Natural killer cell (primary cell): ENCODE measurements around the gene MAST4. TPM values are rescaled to one million over a fixed set of nuclear protein-coding genes. Genes with fewer than 3 reads are reported as not detected.

Experiments
- ATAC-seq, 3 donors: fragments of 150-1000 bp in 2 of 3; fragments of 200-7000 bp in 1 of 3; cut with Tn5 transposase; 1 replicate in 1 of 3; 2 replicates in 2 of 3; pipeline ENCODE4 v1.10.0; 2021; ENCODE audit warnings: mild to moderate bottlenecking in 2 of 3, moderate library complexity in 2 of 3
- DNase-seq, 2 donors: peaks; one replicate each; pipeline versions ENCODE4 v3.0.0 to v3.0.0-alpha.2; 2013 to 2021; ENCODE audit warnings: mixed read lengths in 1 of 2
- H3K27ac ChIP-seq: one replicate; pipeline ENCODE4 v1.5.1; 2013; ENCODE audit warnings: mild to moderate bottlenecking, low read length
- H3K27me3 ChIP-seq: one replicate; pipeline ENCODE4 v1.6.1; 2013; ENCODE audit warnings: low read length; ENCODE audit not compliant: control insufficient read depth, insufficient read depth
- H3K36me3 ChIP-seq: one replicate; pipeline ENCODE4 v1.6.1; 2013; ENCODE audit warnings: low read length; ENCODE audit not compliant: control insufficient read depth, insufficient read depth
- H3K4me1 ChIP-seq: one replicate; pipeline ENCODE4 v1.6.1; 2013; ENCODE audit warnings: low read length; ENCODE audit not compliant: control insufficient read depth, insufficient read depth
- H3K4me3 ChIP-seq: one replicate; pipeline ENCODE4 v1.5.1; 2013; ENCODE audit warnings: low read length
- H3K9me3 ChIP-seq: one replicate; pipeline ENCODE4 v1.6.1; 2013; ENCODE audit warnings: low read length; ENCODE audit not compliant: control insufficient read depth, insufficient read depth
- H3K27ac Mint-ChIP-seq, 2 donors: one replicate each; pipeline ENCODE4 v1.8.0; 2022; ENCODE audit warnings: mild to moderate bottlenecking in 2 of 2, mixed read lengths in 2 of 2, moderate library complexity in 1 of 2
- H3K27me3 Mint-ChIP-seq, 2 donors: one replicate each; pipeline ENCODE4 v1.8.0; 2022; ENCODE audit warnings: low read depth in 2 of 2, mixed read lengths in 2 of 2
- H3K36me3 Mint-ChIP-seq: one replicate; pipeline ENCODE4 v1.8.0; 2022; ENCODE audit warnings: mixed read lengths
- H3K4me1 Mint-ChIP-seq, 2 donors: one replicate each; pipeline ENCODE4 v1.8.0; 2022; ENCODE audit warnings: mixed read lengths in 2 of 2
- H3K4me3 Mint-ChIP-seq: one replicate; pipeline ENCODE4 v1.8.0; 2022; ENCODE audit warnings: mild to moderate bottlenecking, moderate library complexity, mixed read lengths
- H3K9me3 Mint-ChIP-seq, 2 donors: one replicate each; pipeline ENCODE4 v1.8.0; 2022; ENCODE audit warnings: mixed read lengths in 2 of 2
- WGBS: methylation state at CpG from one replicate; pipeline ENCODE4 v1.1.7; 2013; ENCODE audit warnings: missing lambda C conversion rate; ENCODE audit not compliant: insufficient coverage; 5-methylcytosine and 5-hydroxymethylcytosine counted together
- intact Hi-C: fragments of 100-400 bp; cut with micrococcal nuclease; formaldehyde crosslinking; loops from one replicate; pipeline ENCODE4 v1.14.2; 2022
- total RNA-seq, 4 donors: library from RNA; stranded (reverse); fragments of 120-200 nt in 1 of 4; gene quantifications; one replicate each; pipeline versions ENCODE4 v1.2.3 to v1.2.4, GENCODE V29; 2013 to 2022
- TF ChIP-seq, protein P1 (sequence below): fragments of 200-600 bp; IDR thresholded peaks from one replicate; pipeline ENCODE4 v1.8.0; 2022; ENCODE audit warnings: antibody characterized with exemption

The MAST4 gene
- total RNA-seq, 3 donors from 2014 or later (not counting 1 experiment from before 2014, with no cell fraction given) = 6.5 to 14.1 (median 12.7) TPM

DNA sequence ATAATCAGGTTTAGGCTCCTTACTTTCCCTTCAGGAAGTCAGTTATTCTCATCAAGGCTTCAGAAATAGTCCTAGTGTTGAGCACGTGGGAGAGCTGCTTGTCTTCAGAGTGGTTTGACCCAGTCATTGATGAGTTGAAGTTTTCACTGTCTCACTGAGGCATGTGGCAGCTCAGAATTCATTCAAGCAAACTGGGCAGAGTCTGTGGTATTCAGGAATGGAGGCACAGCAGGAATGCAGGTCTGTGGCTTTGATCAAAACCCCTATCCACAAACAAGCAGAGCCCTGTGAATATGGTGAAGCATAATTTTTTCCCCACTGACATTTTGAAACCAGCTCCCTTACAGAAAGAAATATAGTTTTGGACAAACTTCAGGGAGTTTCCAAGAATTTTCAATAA is 393.1 kb downstream of the MAST4 start:
- TF ChIP-seq, protein P1, sequence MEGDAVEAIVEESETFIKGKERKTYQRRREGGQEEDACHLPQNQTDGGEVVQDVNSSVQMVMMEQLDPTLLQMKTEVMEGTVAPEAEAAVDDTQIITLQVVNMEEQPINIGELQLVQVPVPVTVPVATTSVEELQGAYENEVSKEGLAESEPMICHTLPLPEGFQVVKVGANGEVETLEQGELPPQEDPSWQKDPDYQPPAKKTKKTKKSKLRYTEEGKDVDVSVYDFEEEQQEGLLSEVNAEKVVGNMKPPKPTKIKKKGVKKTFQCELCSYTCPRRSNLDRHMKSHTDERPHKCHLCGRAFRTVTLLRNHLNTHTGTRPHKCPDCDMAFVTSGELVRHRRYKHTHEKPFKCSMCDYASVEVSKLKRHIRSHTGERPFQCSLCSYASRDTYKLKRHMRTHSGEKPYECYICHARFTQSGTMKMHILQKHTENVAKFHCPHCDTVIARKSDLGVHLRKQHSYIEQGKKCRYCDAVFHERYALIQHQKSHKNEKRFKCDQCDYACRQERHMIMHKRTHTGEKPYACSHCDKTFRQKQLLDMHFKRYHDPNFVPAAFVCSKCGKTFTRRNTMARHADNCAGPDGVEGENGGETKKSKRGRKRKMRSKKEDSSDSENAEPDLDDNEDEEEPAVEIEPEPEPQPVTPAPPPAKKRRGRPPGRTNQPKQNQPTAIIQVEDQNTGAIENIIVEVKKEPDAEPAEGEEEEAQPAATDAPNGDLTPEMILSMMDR = no peak
- 0% methylated on average over 1 of the region's 1 CpG for WGBS
- H3K27me3 ChIP-seq = no peaks in the 10 kb centered on the region
- no peaks in the 10 kb centered on the region for H3K36me3 ChIP-seq
- H3K4me1 ChIP-seq = no peaks in the 10 kb centered on the region
- H3K27ac ChIP-seq = no peak overlapping the region
- intact Hi-C loops = no loop called here
- no peaks in the 10 kb centered on the region for H3K9me3 Mint-ChIP-seq
- no peak overlapping the region for H3K4me3 Mint-ChIP-seq
- H3K36me3 Mint-ChIP-seq = no peaks in the 10 kb centered on the region
- DNase-seq (no peak), ATAC-seq (no peak)
- H3K27me3 Mint-ChIP-seq = peaks cover 5 to 15% of the 10 kb centered on the region in 2 donors
- no peaks in the 10 kb centered on the region for H3K4me1 Mint-ChIP-seq
- H3K4me3 ChIP-seq = no peak overlapping the region
- H3K27ac Mint-ChIP-seq = no peak overlapping the region
- H3K9me3 ChIP-seq = no peaks in the 10 kb centered on the region

DNA sequence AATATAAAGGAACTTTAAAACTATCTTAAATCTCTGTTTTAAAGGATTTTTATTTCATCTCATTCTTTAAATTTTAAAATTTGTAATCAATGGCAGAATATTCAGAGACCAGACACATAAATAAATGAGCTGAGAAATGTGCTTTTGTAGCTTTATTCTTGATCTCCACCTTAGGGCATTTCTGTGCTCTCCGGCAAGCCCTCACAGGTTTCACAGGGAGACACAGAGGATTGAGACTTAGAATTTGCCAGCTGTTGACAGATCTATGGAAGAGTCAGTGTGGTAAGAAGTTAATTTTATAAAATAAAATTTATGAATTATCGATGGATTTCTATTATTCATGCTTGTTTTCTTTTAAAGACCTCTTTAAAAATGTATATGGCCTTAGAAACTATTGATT is 393.6 kb downstream of the MAST4 start:
- H3K36me3 Mint-ChIP-seq = no peaks in the 10 kb centered on the region
- H3K4me3 ChIP-seq = no peak overlapping the region
- DNase-seq (no peak), ATAC-seq (no peak)
- H3K9me3 Mint-ChIP-seq = no peaks in the 10 kb centered on the region
- 100% methylated on average over 1 of the region's 2 CpGs for WGBS
- no peaks in the 10 kb centered on the region for H3K36me3 ChIP-seq
- no peaks in the 10 kb centered on the region for H3K4me1 ChIP-seq
- TF ChIP-seq, protein P1 = no peak
- intact Hi-C loops = no loop called here
- no peaks in the 10 kb centered on the region for H3K4me1 Mint-ChIP-seq
- no peaks in the 10 kb centered on the region for H3K27me3 ChIP-seq
- H3K27me3 Mint-ChIP-seq = peaks cover 9 to 11% of the 10 kb centered on the region in 2 donors
- H3K27ac Mint-ChIP-seq = no peak overlapping the region
- H3K27ac ChIP-seq = no peak overlapping the region
- no peak overlapping the region for H3K4me3 Mint-ChIP-seq
- no peaks in the 10 kb centered on the region for H3K9me3 ChIP-seq

GRCh38 chr5:66991746-66992145 is 395.6 kb downstream of the MAST4 start:
- Mint-ChIP-seq H3K9me3 (no peaks in the 10 kb centered on the region), H3K36me3 (no peaks in the 10 kb centered on the region), H3K27me3 (peaks cover 5 to 10% of the 10 kb centered on the region in 2 donors), H3K27ac (no peak overlapping the region), H3K4me1 (no peaks in the 10 kb centered on the region), H3K4me3 (no peak overlapping the region)
- Histone ChIP-seq H3K4me3 (no peak overlapping the region), H3K27me3 (no peaks in the 10 kb centered on the region), H3K36me3 (no peaks in the 10 kb centered on the region), H3K4me1 (no peaks in the 10 kb centered on the region), H3K9me3 (no peaks in the 10 kb centered on the region), H3K27ac (no peak overlapping the region)
- TF ChIP-seq, protein P1 = no peak
- DNase-seq (no peak), ATAC-seq (no peak)
- WGBS = 7% methylated on average over 2 of the region's 2 CpGs
- intact Hi-C loops = no loop called here

DNA sequence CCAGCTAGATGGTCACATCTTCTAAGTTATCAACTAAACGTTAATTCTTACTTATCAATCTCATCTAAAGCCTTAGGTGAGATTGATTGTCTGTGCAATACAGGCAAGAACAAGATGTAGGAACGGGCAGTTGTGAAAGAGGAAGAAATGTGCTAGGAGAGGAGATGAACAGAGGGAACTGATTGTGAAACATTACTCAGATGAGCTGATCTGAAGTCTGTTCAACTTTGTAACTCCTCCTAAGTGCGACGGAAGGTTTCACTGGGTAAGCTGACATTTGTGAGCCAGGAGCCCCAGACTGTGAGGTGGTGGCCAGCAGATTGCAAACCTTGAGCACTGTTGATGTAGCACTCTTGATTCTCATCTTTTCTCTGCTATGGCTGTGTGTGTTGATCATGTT is 396.4 kb downstream of the MAST4 start:
- Histone ChIP-seq H3K27ac (no peak overlapping the region), H3K27me3 (no peaks in the 10 kb centered on the region), H3K9me3 (no peaks in the 10 kb centered on the region), H3K36me3 (no peaks in the 10 kb centered on the region), H3K4me3 (no peak overlapping the region), H3K4me1 (no peaks in the 10 kb centered on the region)
- TF ChIP-seq, protein P1 = no peak
- no peak overlapping the region for H3K4me3 Mint-ChIP-seq
- no peaks in the 10 kb centered on the region for H3K36me3 Mint-ChIP-seq
- H3K9me3 Mint-ChIP-seq = no peaks in the 10 kb centered on the region
- H3K27ac Mint-ChIP-seq = no peak overlapping the region
- intact Hi-C loops = no loop called here
- 38% methylated on average over 3 of the region's 4 CpGs for WGBS
- no peaks in the 10 kb centered on the region for H3K4me1 Mint-ChIP-seq
- H3K27me3 Mint-ChIP-seq = peaks cover 5 to 10% of the 10 kb centered on the region in 2 donors
- DNase-seq (no peak), ATAC-seq (no peak)
